ENCODE data around the gene LSMEM2. TPM values are rescaled to one million over a fixed set of nuclear protein-coding genes. Genes with fewer than 3 reads are reported as not detected.

The LSMEM2 gene
- total and polyA plus RNA-seq, 9 of the 15 experiments (the other 6 are each of a cell fraction or from before 2014, with no cell fraction given) = not detected

DNA sequence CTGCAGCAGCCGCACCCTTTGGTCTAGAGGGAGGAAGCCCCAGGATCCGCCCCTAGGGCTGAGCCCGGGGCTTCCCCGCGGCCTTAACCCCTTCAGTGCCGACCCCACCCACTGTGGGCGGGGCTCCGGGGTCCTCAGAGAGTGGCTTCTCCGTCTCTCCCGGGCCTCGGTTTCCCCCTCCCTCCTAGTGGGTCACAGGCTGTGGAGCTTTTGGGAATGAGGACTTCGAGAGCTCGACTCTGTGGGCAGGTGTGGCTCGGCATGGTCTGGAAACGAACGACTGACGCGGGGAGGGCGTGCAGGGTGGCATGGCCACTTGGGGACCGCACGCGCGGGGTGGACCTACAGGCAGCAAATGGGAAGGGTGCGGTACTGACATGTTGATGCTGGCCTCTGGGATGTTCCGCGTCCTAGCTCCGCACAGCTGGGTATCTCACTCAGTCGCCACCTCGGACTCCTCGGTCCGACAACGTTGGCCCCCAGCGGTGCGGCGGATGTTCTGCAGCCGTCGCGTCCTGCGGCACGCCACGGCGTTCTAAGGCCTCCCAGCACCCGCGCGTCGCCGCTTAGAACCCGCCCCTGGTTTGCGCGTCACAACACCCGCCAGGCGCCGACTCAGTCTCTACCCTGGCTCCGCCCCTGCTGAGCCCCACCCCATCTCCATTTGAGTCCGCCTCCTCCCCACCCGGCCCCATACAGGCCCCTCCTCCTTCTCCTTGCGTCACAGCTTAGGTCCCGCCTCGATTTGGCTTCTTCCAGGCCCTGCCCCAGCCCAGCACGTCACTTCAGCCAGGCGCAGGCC, 20.1 kb downstream of the LSMEM2 start, which contains the start of the genes HYAL3 and NAA80 (continued):
- TF ChIP-seq, protein P1, sequence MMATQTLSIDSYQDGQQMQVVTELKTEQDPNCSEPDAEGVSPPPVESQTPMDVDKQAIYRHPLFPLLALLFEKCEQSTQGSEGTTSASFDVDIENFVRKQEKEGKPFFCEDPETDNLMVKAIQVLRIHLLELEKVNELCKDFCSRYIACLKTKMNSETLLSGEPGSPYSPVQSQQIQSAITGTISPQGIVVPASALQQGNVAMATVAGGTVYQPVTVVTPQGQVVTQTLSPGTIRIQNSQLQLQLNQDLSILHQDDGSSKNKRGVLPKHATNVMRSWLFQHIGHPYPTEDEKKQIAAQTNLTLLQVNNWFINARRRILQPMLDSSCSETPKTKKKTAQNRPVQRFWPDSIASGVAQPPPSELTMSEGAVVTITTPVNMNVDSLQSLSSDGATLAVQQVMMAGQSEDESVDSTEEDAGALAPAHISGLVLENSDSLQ (IDR thresholded peaks at IDR 0.05) = no peak
- TF ChIP-seq, protein P2, sequence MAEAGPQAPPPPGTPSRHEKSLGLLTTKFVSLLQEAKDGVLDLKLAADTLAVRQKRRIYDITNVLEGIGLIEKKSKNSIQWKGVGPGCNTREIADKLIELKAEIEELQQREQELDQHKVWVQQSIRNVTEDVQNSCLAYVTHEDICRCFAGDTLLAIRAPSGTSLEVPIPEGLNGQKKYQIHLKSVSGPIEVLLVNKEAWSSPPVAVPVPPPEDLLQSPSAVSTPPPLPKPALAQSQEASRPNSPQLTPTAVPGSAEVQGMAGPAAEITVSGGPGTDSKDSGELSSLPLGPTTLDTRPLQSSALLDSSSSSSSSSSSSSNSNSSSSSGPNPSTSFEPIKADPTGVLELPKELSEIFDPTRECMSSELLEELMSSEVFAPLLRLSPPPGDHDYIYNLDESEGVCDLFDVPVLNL (CRISPR knock-in tag; IDR thresholded peaks at IDR 0.05; ENCODE audit: low read depth) = 0 out of 2 replicates have a peak, but pooled peaks have one; percentile 41
- peak; percentile 76; the same call in 1 of the 2 replicates for TF ChIP-seq ZBTB7A (IDR thresholded peaks at IDR 0.05; ENCODE audit: borderline replicate concordance, control insufficient read depth, low read depth, low read length)
- TF ChIP-seq, protein P3, sequence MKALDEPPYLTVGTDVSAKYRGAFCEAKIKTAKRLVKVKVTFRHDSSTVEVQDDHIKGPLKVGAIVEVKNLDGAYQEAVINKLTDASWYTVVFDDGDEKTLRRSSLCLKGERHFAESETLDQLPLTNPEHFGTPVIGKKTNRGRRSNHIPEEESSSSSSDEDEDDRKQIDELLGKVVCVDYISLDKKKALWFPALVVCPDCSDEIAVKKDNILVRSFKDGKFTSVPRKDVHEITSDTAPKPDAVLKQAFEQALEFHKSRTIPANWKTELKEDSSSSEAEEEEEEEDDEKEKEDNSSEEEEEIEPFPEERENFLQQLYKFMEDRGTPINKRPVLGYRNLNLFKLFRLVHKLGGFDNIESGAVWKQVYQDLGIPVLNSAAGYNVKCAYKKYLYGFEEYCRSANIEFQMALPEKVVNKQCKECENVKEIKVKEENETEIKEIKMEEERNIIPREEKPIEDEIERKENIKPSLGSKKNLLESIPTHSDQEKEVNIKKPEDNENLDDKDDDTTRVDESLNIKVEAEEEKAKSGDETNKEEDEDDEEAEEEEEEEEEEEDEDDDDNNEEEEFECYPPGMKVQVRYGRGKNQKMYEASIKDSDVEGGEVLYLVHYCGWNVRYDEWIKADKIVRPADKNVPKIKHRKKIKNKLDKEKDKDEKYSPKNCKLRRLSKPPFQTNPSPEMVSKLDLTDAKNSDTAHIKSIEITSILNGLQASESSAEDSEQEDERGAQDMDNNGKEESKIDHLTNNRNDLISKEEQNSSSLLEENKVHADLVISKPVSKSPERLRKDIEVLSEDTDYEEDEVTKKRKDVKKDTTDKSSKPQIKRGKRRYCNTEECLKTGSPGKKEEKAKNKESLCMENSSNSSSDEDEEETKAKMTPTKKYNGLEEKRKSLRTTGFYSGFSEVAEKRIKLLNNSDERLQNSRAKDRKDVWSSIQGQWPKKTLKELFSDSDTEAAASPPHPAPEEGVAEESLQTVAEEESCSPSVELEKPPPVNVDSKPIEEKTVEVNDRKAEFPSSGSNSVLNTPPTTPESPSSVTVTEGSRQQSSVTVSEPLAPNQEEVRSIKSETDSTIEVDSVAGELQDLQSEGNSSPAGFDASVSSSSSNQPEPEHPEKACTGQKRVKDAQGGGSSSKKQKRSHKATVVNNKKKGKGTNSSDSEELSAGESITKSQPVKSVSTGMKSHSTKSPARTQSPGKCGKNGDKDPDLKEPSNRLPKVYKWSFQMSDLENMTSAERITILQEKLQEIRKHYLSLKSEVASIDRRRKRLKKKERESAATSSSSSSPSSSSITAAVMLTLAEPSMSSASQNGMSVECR (CRISPR knock-in tag; IDR thresholded peaks at IDR 0.05) = peak; percentile 93
- 0 out of 2 replicates have a peak, but pooled peaks have one; percentile 45 for TF ChIP-seq BCOR (IDR thresholded peaks at IDR 0.05)
- TF ChIP-seq HMGN3 (IDR thresholded peaks at IDR 0.05; ENCODE audit: borderline replicate concordance, extremely low read depth, insufficient read length, low read depth, low read length) = peak; percentile 58
- TF ChIP-seq ZNF24 (IDR thresholded peaks at IDR 0.05) = peak; percentile 58; the same call in 1 of the 2 replicates
- TF ChIP-seq FOXP1 (CRISPR knock-in tag; IDR thresholded peaks at IDR 0.05) = 0 out of 2 replicates have a peak, but pooled peaks have one; percentile 42
- TF ChIP-seq, protein P4, sequence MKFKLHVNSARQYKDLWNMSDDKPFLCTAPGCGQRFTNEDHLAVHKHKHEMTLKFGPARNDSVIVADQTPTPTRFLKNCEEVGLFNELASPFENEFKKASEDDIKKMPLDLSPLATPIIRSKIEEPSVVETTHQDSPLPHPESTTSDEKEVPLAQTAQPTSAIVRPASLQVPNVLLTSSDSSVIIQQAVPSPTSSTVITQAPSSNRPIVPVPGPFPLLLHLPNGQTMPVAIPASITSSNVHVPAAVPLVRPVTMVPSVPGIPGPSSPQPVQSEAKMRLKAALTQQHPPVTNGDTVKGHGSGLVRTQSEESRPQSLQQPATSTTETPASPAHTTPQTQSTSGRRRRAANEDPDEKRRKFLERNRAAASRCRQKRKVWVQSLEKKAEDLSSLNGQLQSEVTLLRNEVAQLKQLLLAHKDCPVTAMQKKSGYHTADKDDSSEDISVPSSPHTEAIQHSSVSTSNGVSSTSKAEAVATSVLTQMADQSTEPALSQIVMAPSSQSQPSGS (CRISPR knock-in tag; IDR thresholded peaks at IDR 0.05) = no peak
- TF ChIP-seq CBFA2T3 (IDR thresholded peaks at IDR 0.05) = 0 out of 2 replicates have a peak, but pooled peaks have one; percentile 3
- TF ChIP-seq ZNF785 (CRISPR knock-in tag; IDR thresholded peaks at IDR 0.05) = no peak
- no peak for TF ChIP-seq ZSCAN32 (CRISPR knock-in tag; IDR thresholded peaks at IDR 0.05)
- TF ChIP-seq, protein P5, sequence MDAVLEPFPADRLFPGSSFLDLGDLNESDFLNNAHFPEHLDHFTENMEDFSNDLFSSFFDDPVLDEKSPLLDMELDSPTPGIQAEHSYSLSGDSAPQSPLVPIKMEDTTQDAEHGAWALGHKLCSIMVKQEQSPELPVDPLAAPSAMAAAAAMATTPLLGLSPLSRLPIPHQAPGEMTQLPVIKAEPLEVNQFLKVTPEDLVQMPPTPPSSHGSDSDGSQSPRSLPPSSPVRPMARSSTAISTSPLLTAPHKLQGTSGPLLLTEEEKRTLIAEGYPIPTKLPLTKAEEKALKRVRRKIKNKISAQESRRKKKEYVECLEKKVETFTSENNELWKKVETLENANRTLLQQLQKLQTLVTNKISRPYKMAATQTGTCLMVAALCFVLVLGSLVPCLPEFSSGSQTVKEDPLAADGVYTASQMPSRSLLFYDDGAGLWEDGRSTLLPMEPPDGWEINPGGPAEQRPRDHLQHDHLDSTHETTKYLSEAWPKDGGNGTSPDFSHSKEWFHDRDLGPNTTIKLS (IDR thresholded peaks at IDR 0.05; ENCODE audit: borderline replicate concordance, low read depth) = peak; percentile 75; the same call in 1 of the 2 replicates
- TF ChIP-seq OTX1 (CRISPR knock-in tag; IDR thresholded peaks at IDR 0.05) = no peak
